IMR-90 (cell line): Measurements from ENCODE around the gene DIP2C. TPM values are rescaled to one million over a fixed set of nuclear protein-coding genes. Genes with fewer than 3 reads are reported as not detected.

Experiments
- ATAC-seq: fragments of 200-7000 bp; cut with Tn5 transposase; 2 replicates; pipeline ENCODE4 v1.9.1; 2020; ENCODE audit warnings: low read depth, mild to moderate bottlenecking, moderate library complexity
- BruUV-seq: library from RNA; stranded (reverse); fragments of 400-500 nt; replicated peaks from 2 replicates; lab custom pipeline; 2021; lab: Mats Ljungman, UMichigan
- CTCF ChIA-PET: fragments of 300-600 bp; formaldehyde crosslinking; extraction: SDS; loops from one replicate; lab custom pipeline; 2021; ENCODE audit warnings: antibody characterized with exemption; lab: Yijun Ruan, JAX
- POLR2A ChIA-PET: fragments of 300-600 bp; sonication (Branson Sonifier 250); formaldehyde crosslinking; loops from one replicate; lab custom pipeline; 2022; ENCODE audit warnings: antibody characterized with exemption; ENCODE audit not compliant: unreplicated experiment; lab: Charles Lee
- DNase-seq: peaks from one replicate; pipeline ENCODE4 v3.0.0; 2013
- H2AFZ ChIP-seq: replicated peaks from 2 replicates; pipeline ENCODE3; 2013; ENCODE audit warnings: low read length, mild to moderate bottlenecking; ENCODE audit not compliant: poor library complexity
- H2AK5ac ChIP-seq: 2 replicates; pipeline ENCODE4 v1.6.1; 2013; ENCODE audit warnings: low read depth, low read length, inconsistent platforms
- H2AK9ac ChIP-seq: replicated peaks from 2 replicates; pipeline ENCODE3; 2013; ENCODE audit warnings: mild to moderate bottlenecking, low read depth, low read length, moderate library complexity; ENCODE audit not compliant: poor library complexity
- H2BK120ac ChIP-seq: 2 replicates; pipeline ENCODE4 v1.6.1; 2013; ENCODE audit warnings: low read depth, low read length, inconsistent platforms
- H2BK15ac ChIP-seq: 3 replicates; pipeline ENCODE4 v1.6.1; 2013; ENCODE audit warnings: low read depth, low read length, inconsistent platforms
- H2BK20ac ChIP-seq: 2 replicates; pipeline ENCODE4 v1.6.1; 2013; ENCODE audit warnings: low read depth, mild to moderate bottlenecking, inconsistent platforms, low read length, moderate library complexity
- H2BK5ac ChIP-seq: 2 replicates; pipeline ENCODE4 v1.6.1; 2013; ENCODE audit warnings: mild to moderate bottlenecking, low read depth, low read length, inconsistent platforms; ENCODE audit not compliant: poor library complexity, severe bottlenecking
- H3K14ac ChIP-seq: replicated peaks from 2 replicates; pipeline ENCODE4 v1.6.1; 2013; ENCODE audit warnings: low read depth, low read length, inconsistent platforms
- H3K18ac ChIP-seq: 2 replicates; pipeline ENCODE4 v1.6.1; 2013; ENCODE audit warnings: low read depth, low read length, control low read depth
- H3K23ac ChIP-seq: 2 replicates; pipeline ENCODE4 v1.6.1; 2013; ENCODE audit warnings: low read depth, low read length, inconsistent platforms
- H3K27ac ChIP-seq: 2 replicates; pipeline ENCODE4 v1.5.1; 2013; ENCODE audit warnings: mild to moderate bottlenecking, control low read depth, low read length; ENCODE audit not compliant: insufficient read depth
- H3K27me3 ChIP-seq: 2 replicates; pipeline ENCODE4 v1.6.1; 2013; ENCODE audit warnings: low read length; ENCODE audit not compliant: control insufficient read depth, insufficient read depth
- H3K36me3 ChIP-seq: 2 replicates; pipeline ENCODE4 v1.6.1; 2013; ENCODE audit warnings: low read length, mixed read lengths; ENCODE audit not compliant: control insufficient read depth, insufficient read depth
- H3K4ac ChIP-seq: 2 replicates; pipeline ENCODE4 v1.6.1; 2013; ENCODE audit warnings: low read depth, low read length, inconsistent platforms
- H3K4me1 ChIP-seq: 2 replicates; pipeline ENCODE4 v1.6.1; 2013; ENCODE audit warnings: low read length, mixed read lengths; ENCODE audit not compliant: control insufficient read depth, insufficient read depth
- H3K4me2 ChIP-seq: 2 replicates; pipeline ENCODE4 v1.6.1; 2013; ENCODE audit warnings: low read depth, mild to moderate bottlenecking, control low read depth, low read length, moderate library complexity
- H3K4me3 ChIP-seq: 2 replicates; pipeline ENCODE4 v1.5.1; 2013; ENCODE audit warnings: low read depth, mild to moderate bottlenecking, control low read depth, low read length, moderate library complexity; ENCODE audit not compliant: insufficient read depth
- H3K56ac ChIP-seq: 2 replicates; pipeline ENCODE4 v1.6.1; 2013; ENCODE audit warnings: low read length, inconsistent platforms; ENCODE audit not compliant: insufficient read depth; ENCODE audit errors: extremely low read depth
- H3K79me1 ChIP-seq, 2 experiments: 2 replicates each; pipeline ENCODE4 v1.6.1; 2013; ENCODE audit warnings: low read length in 2 of 2, inconsistent platforms in 1 of 2, low read depth in 1 of 2
- H3K9ac ChIP-seq: 2 replicates; pipeline ENCODE4 v1.6.1; 2013; ENCODE audit warnings: low read depth, low read length, control low read depth
- H3K9me1 ChIP-seq: 2 replicates; pipeline ENCODE4 v1.6.1; 2013; ENCODE audit warnings: low read length, inconsistent platforms; ENCODE audit not compliant: insufficient read depth
- H3K9me3 ChIP-seq: 2 replicates; pipeline ENCODE4 v1.6.1; 2013; ENCODE audit warnings: low read length; ENCODE audit not compliant: control insufficient read depth, insufficient read depth
- H4K20me1 ChIP-seq: 2 replicates; pipeline ENCODE4 v1.6.1; 2013; ENCODE audit warnings: low read length, inconsistent platforms; ENCODE audit not compliant: insufficient read depth
- H4K5ac ChIP-seq: 2 replicates; pipeline ENCODE4 v1.6.1; 2013; ENCODE audit warnings: mild to moderate bottlenecking, low read depth, low read length, control low read depth
- H4K8ac ChIP-seq, 2 experiments: 2 replicates each; pipeline ENCODE4 v1.6.1; 2013; ENCODE audit warnings: low read depth in 2 of 2, low read length in 2 of 2, control low read depth in 1 of 2, inconsistent platforms in 1 of 2
- H4K91ac ChIP-seq: 2 replicates; pipeline ENCODE4 v1.6.1; 2013; ENCODE audit warnings: low read depth, low read length, inconsistent platforms; ENCODE audit not compliant: insufficient read depth
- BHLHE40 ChIP-seq: fragments of 150-350 bp; IDR thresholded peaks from 2 replicates; pipeline ENCODE4 v1.6.1; 2016; ENCODE audit warnings: mild to moderate bottlenecking, low read depth, low read length
- CEBPB ChIP-seq: IDR thresholded peaks from 2 replicates; pipeline ENCODE4 v1.6.1; 2012; ENCODE audit warnings: low read depth, low read length, improper control_type of control experiment
- MAZ ChIP-seq: IDR thresholded peaks from 2 replicates; pipeline ENCODE4 v1.6.1; 2012; ENCODE audit warnings: low read depth, mild to moderate bottlenecking, low read length, improper control_type of control experiment, moderate library complexity, borderline replicate concordance
- MXI1 ChIP-seq: IDR thresholded peaks from 2 replicates; pipeline ENCODE4 v1.6.1; 2012; ENCODE audit warnings: low read depth, mild to moderate bottlenecking, low read length, moderate library complexity, borderline replicate concordance
- NFE2L2 ChIP-seq: fragments of 150-350 bp; IDR thresholded peaks from 2 replicates; pipeline ENCODE4 v1.6.1; 2016; ENCODE audit warnings: low read depth, mild to moderate bottlenecking, low read length
- SMC3 ChIP-seq: fragments of 150-350 bp; IDR thresholded peaks from 2 replicates; pipeline ENCODE4 v1.6.1; 2016; ENCODE audit warnings: low read depth, mild to moderate bottlenecking, antibody characterized with exemption, low read length, moderate library complexity
- WGBS, 2 experiments: methylation state at CpG; one replicate each; pipeline versions ENCODE4 v1.1.5 to v1.1.7; 2013; ENCODE audit warnings: missing lambda C conversion rate in 2 of 2; ENCODE audit not compliant: insufficient read length in 1 of 2; ENCODE audit errors: extremely low coverage in 2 of 2; 5-methylcytosine and 5-hydroxymethylcytosine counted together
- dilution Hi-C: fragments of 300-500 bp; cut with HindIII; formaldehyde crosslinking; loops from one replicate; pipeline ENCODE4 v1.14.3; 2018; ENCODE audit warnings: low sequenced_read_pairs; ENCODE audit not compliant: unreplicated experiment
- in situ Hi-C: fragments of 300-500 bp; cut with MboI; formaldehyde crosslinking; loops from 3 replicates; pipeline ENCODE4 v1.14.3; 2019; ENCODE audit warnings: low sequenced_read_pairs, inconsistent platforms, mixed read lengths
- intact Hi-C: fragments of 100-400 bp; cut with micrococcal nuclease; formaldehyde crosslinking; loops from 2 replicates; pipeline ENCODE4 v1.10.0; 2022
- polyA plus RNA-seq, 3 experiments: library from polyadenylated mRNA; depleted of rRNA; stranded (reverse); fragments of >200 nt; gene quantifications; 2 replicates each; pipeline ENCODE4 v1.2.3, GENCODE V29; 2012; ENCODE audit warnings: low replicate concordance in 1 of 3
- total RNA-seq: library from RNA; depleted of rRNA; stranded (reverse); fragments of >200 nt; gene quantifications from 2 replicates; pipeline ENCODE4 v1.2.3, GENCODE V29; 2012
- TF ChIP-seq, protein P1 (sequence below): fragments of 150-350 bp; IDR thresholded peaks from 2 replicates; pipeline ENCODE4 v1.6.1; 2016; ENCODE audit warnings: low read depth, mild to moderate bottlenecking, low read length, moderate library complexity, borderline replicate concordance
- TF ChIP-seq, protein P2 (sequence below): fragments of 150-350 bp; IDR thresholded peaks from 2 replicates; pipeline ENCODE4 v1.6.1; 2017; ENCODE audit warnings: mild to moderate bottlenecking, antibody characterized with exemption, low read length, low read depth

The DIP2C gene
- total and polyA plus RNA-seq, 2 of the 4 experiments (the other 2 are of a cell fraction) = 8.6 to 17.3 TPM

- Histone ChIP-seq H3K36me3 (peaks cover 11% of the 10 kb centered on the region), H3K9me3 (no peaks in the 10 kb centered on the region), H2BK120ac (no peak overlapping the region), H3K4me1 (no peaks in the 10 kb centered on the region), H3K4me3 (no peak overlapping the region), H3K27me3 (no peaks in the 10 kb centered on the region), H3K9me1 (peaks cover 15% of the 10 kb centered on the region), H3K9ac (no peak overlapping the region), H3K18ac (no peak overlapping the region), H3K56ac (no peak overlapping the region), H3K14ac (no peak overlapping the region), H3K23ac (no peak overlapping the region), H3K79me1 (peaks cover 22 to 51% of the 10 kb centered on the region in 2 experiments), H3K4me2 (no peak overlapping the region), H4K20me1 (no peaks in the 10 kb centered on the region; the same call in 1 of the 2 replicates), H4K8ac (no peak overlapping the region), H2BK20ac (no peak overlapping the region), H2AFZ (no peak overlapping the region), H2AK9ac (no peak overlapping the region), H3K27ac (no peak overlapping the region), H3K4ac (no peak overlapping the region), H2AK5ac (no peak overlapping the region), H2BK5ac (no peak overlapping the region), H4K91ac (no peak overlapping the region), H2BK15ac (no peak overlapping the region), H4K5ac (no peak overlapping the region)
- dilution Hi-C loops (no loop called here), in situ Hi-C loops (no loop called here), intact Hi-C loops (no loop called here)
- no peak for DNase-seq
- ChIA-PET CTCF (interaction anchor here (0.6 kb wide), 1 partner anchor 186 kb away, joined by 3 read pairs; no protein-coding TSS in a partner anchor), POLR2A (no interaction called here)
- TF ChIP-seq, protein P1, sequence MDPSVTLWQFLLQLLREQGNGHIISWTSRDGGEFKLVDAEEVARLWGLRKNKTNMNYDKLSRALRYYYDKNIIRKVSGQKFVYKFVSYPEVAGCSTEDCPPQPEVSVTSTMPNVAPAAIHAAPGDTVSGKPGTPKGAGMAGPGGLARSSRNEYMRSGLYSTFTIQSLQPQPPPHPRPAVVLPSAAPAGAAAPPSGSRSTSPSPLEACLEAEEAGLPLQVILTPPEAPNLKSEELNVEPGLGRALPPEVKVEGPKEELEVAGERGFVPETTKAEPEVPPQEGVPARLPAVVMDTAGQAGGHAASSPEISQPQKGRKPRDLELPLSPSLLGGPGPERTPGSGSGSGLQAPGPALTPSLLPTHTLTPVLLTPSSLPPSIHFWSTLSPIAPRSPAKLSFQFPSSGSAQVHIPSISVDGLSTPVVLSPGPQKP = no peak
- TF ChIP-seq MAZ (no peak), NFE2L2 (no peak), MXI1 (no peak), SMC3 (no peak), CEBPB (no peak), BHLHE40 (no peak)
- TF ChIP-seq, protein P2, sequence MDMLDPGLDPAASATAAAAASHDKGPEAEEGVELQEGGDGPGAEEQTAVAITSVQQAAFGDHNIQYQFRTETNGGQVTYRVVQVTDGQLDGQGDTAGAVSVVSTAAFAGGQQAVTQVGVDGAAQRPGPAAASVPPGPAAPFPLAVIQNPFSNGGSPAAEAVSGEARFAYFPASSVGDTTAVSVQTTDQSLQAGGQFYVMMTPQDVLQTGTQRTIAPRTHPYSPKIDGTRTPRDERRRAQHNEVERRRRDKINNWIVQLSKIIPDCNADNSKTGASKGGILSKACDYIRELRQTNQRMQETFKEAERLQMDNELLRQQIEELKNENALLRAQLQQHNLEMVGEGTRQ = no peak
- no TSS peak for BruUV-seq
- ATAC-seq = no peak
- WGBS, 2 experiments = no CpG with 5 or more reads among the region's 3 CpGs
Measured at GRCh38 chr10:440127-440526, 249.3 kb downstream of the DIP2C start.
